ENCODE measurements around the gene APOOL. TPM values are rescaled to one million over a fixed set of nuclear protein-coding genes. Genes with fewer than 3 reads are reported as not detected.

Gene APOOL, protein sequence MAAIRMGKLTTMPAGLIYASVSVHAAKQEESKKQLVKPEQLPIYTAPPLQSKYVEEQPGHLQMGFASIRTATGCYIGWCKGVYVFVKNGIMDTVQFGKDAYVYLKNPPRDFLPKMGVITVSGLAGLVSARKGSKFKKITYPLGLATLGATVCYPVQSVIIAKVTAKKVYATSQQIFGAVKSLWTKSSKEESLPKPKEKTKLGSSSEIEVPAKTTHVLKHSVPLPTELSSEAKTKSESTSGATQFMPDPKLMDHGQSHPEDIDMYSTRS
- total RNA-seq, result 11.6 and 12.5 TPM in 2 replicates

DNA sequence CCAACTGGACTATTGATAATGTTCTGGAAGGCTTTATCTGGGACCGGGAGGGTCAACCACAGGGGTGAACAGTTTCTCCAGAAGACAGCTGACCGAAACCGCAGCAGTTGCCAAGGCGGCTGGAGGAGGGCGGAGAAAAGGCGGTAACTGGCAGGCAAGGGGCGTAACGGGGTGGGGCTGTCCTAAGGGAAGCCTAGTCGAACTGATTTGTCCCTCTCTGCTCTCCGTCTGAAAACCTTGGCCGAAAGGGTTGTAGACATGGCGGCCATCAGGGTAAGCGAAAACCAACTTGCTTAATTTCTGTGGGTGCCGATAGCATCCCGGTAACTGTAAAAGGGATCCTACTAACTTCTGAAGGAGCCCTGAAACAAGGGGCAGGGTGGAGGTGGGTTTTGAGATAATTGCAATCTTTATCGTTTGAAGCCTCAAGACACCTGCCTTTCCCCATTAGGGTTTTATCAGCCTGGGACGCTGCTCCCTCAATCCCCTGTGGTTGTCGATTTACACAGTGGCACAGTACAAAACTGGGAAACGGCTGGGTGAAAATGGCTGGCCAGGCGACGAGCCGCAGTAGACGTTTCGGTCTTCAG is at the start of gene APOOL:
APOOL (plus strand) TSS at position 223 of the 590 bp plus-strand sequence; CDS start at position 259, 36 bp downstream.

Other genes with a start within 250 kb of the APOOL start
- gene SATL1, start 239.9 kb downstream of the APOOL start, total RNA-seq, result not detected in 2 replicates
- 0.39 and 0.86 TPM in 2 replicates for gene ZNF711, start 240.1 kb downstream of the APOOL start, total RNA-seq

Measured in articular chondrocyte of knee joint (primary cell).